ENCODE measurements around the gene EXOC2. TPM values are rescaled to one million over a fixed set of nuclear protein-coding genes. Genes with fewer than 3 reads are reported as not detected.

The EXOC2 gene
- total RNA-seq, 2 donors from 2014 or later = 28.1 to 35.0 TPM

DNA sequence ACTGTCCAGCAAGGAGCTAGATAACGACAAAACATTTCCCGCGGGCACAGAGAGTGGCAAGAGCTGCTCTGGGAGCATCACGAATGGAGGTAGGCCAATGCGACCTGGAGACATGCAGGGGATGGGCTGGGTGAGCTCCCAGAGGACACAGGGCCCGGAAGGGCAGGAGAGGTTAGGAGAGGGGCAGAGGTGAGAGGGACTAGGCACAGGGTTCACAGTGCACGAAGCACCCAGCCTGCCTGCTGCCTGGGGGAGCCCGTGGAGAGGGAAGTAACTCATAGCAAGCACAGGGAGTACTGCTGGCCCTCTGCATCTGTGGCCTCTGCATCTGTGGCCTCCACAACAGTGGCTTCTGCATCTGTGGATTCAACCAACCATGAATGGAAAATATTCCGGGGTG, 162.5 kb downstream of the EXOC2 start:
- no peak overlapping the region for H3K27ac ChIP-seq (ENCODE audit: low read depth, low read length)
- Mint-ChIP-seq H3K27me3 (ENCODE audit: insufficient read depth) (no peaks in the 10 kb centered on the region), H3K27ac (no peak overlapping the region), H3K4me3 (no peak overlapping the region), H3K4me1 (no peaks in the 10 kb centered on the region), H3K9me3 (no peaks in the 10 kb centered on the region), H3K36me3 (ENCODE audit: low read depth) (peaks cover 30% of the 10 kb centered on the region)
- no peak overlapping the region for H3K4me3 ChIP-seq (ENCODE audit: low read length)
- DNase-seq = no peak
- no peaks in the 10 kb centered on the region for H3K27me3 ChIP-seq (ENCODE audit: control insufficient read depth, insufficient read depth, low read length, poor library complexity, severe bottlenecking)
- WGBS, 2 experiments (ENCODE audit: insufficient coverage in 1 of 2, insufficient read length in 1 of 2) = 93 to 94% methylated on average over 6 to 9 of the region's 9 CpGs
- TF ChIP-seq, protein P1, sequence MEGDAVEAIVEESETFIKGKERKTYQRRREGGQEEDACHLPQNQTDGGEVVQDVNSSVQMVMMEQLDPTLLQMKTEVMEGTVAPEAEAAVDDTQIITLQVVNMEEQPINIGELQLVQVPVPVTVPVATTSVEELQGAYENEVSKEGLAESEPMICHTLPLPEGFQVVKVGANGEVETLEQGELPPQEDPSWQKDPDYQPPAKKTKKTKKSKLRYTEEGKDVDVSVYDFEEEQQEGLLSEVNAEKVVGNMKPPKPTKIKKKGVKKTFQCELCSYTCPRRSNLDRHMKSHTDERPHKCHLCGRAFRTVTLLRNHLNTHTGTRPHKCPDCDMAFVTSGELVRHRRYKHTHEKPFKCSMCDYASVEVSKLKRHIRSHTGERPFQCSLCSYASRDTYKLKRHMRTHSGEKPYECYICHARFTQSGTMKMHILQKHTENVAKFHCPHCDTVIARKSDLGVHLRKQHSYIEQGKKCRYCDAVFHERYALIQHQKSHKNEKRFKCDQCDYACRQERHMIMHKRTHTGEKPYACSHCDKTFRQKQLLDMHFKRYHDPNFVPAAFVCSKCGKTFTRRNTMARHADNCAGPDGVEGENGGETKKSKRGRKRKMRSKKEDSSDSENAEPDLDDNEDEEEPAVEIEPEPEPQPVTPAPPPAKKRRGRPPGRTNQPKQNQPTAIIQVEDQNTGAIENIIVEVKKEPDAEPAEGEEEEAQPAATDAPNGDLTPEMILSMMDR (conservative IDR thresholded peaks at IDR 0.05) = no peak
- H3K36me3 ChIP-seq (ENCODE audit: control insufficient read depth, insufficient read depth, low read length) = peaks cover 27% of the 10 kb centered on the region
- no peak overlapping the region for H3K9ac ChIP-seq (ENCODE audit: extremely low read depth, low read length, poor library complexity, severe bottlenecking)
- H3K4me1 ChIP-seq (ENCODE audit: control insufficient read depth, insufficient read depth, low read length) = no peaks in the 10 kb centered on the region
- H3K9me3 ChIP-seq (ENCODE audit: control insufficient read depth, low read length) = no peaks in the 10 kb centered on the region

DNA sequence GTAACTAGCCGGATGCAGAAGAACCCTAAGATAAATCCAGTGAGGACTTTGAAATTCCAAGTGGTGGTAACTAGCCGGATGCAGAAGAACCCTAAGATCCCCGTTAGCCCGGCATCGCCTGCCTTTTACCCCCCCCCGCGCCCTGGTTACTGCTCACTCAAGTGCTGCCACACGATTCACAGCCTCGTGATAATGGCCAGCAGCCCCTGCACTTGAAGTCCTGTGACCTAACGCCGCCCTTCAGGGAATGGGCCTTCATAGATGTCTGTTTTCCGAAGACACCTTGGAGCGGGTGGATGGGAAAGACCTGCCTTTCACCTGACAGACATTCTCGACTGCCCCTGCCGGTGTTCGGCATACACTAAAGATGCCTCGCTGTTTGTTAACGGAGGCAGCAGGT, 163.9 kb downstream of the EXOC2 start:
- peaks cover 33% of the 10 kb centered on the region for H3K36me3 Mint-ChIP-seq (ENCODE audit: low read depth)
- no peak overlapping the region for H3K27ac Mint-ChIP-seq

DNA sequence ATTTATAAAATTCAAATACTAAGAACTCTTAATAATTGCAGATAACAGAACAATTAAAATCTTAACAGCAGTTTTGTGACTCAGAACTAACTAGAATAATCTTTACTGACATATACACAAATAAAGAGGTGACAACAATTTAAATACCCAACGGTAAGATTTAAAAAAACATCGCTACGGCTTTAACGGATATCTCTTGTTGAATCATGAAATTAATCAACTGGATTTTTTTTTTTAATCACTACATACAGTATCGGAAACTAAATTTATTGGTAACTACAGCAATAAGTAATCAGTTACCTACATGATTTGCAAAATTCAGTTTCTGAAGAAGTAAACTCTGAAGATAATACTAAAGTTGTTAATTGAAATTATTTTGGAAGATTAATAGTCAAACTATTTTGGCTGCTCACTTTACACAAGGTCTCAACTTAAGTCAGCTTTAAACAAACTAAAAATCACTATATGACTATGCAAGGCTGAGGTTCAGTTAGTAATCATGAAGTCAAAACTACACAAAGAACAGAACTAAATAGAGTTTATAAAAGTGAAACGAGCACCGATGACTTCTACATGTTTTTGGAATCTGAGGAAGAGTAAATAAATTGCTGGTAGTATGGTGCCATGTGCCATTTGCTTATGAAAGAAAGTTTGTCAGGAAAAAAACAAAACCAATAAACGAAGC, 164.8 kb downstream of the EXOC2 start:
- TF ChIP-seq, protein P1 (conservative IDR thresholded peaks at IDR 0.05) = no peak
- WGBS, 2 experiments (ENCODE audit: insufficient coverage in 1 of 2, insufficient read length in 1 of 2) = 92 to 98% methylated on average over 4 to 7 of the region's 8 CpGs
- H3K27me3 Mint-ChIP-seq (ENCODE audit: insufficient read depth) = no peaks in the 10 kb centered on the region
- Histone ChIP-seq H3K9me3 (ENCODE audit: control insufficient read depth, low read length) (no peaks in the 10 kb centered on the region), H3K27ac (ENCODE audit: low read depth, low read length) (no peak overlapping the region), H3K9ac (ENCODE audit: extremely low read depth, low read length, poor library complexity, severe bottlenecking) (no peak overlapping the region), H3K36me3 (ENCODE audit: control insufficient read depth, insufficient read depth, low read length) (peaks cover 27% of the 10 kb centered on the region), H3K4me1 (ENCODE audit: control insufficient read depth, insufficient read depth, low read length) (no peaks in the 10 kb centered on the region), H3K4me3 (ENCODE audit: low read length) (no peak overlapping the region), H3K27me3 (ENCODE audit: control insufficient read depth, insufficient read depth, low read length, poor library complexity, severe bottlenecking) (no peaks in the 10 kb centered on the region)
- H3K4me1 Mint-ChIP-seq = no peaks in the 10 kb centered on the region
- peaks cover 30% of the 10 kb centered on the region for H3K36me3 Mint-ChIP-seq (ENCODE audit: low read depth)
- H3K27ac Mint-ChIP-seq = no peak overlapping the region
- no peak overlapping the region for H3K4me3 Mint-ChIP-seq
- no peak for DNase-seq
- no peaks in the 10 kb centered on the region for H3K9me3 Mint-ChIP-seq

More for the DNA sequence above, 163.9 kb downstream of the EXOC2 start:
- Mint-ChIP-seq H3K27me3 (ENCODE audit: insufficient read depth) (no peaks in the 10 kb centered on the region), H3K4me3 (no peak overlapping the region), H3K4me1 (no peaks in the 10 kb centered on the region), H3K9me3 (no peaks in the 10 kb centered on the region)
- Histone ChIP-seq H3K4me3 (ENCODE audit: low read length) (no peak overlapping the region), H3K27ac (ENCODE audit: low read depth, low read length) (no peak overlapping the region), H3K27me3 (ENCODE audit: control insufficient read depth, insufficient read depth, low read length, poor library complexity, severe bottlenecking) (no peaks in the 10 kb centered on the region), H3K9me3 (ENCODE audit: control insufficient read depth, low read length) (no peaks in the 10 kb centered on the region), H3K9ac (ENCODE audit: extremely low read depth, low read length, poor library complexity, severe bottlenecking) (no peak overlapping the region), H3K4me1 (ENCODE audit: control insufficient read depth, insufficient read depth, low read length) (no peaks in the 10 kb centered on the region), H3K36me3 (ENCODE audit: control insufficient read depth, insufficient read depth, low read length) (peaks cover 27% of the 10 kb centered on the region)
- DNase-seq = no peak
- 92 to 94% methylated on average over 16 to 18 of the region's 18 CpGs for WGBS, 2 experiments (ENCODE audit: insufficient coverage in 1 of 2, insufficient read length in 1 of 2)
- TF ChIP-seq, protein P1 (conservative IDR thresholded peaks at IDR 0.05) = no peak

Measured in endodermal cell (in vitro differentiated cells).